IMR-90 (cell line): ENCODE data around the gene PGR. TPM values are rescaled to one million over a fixed set of nuclear protein-coding genes. Genes with fewer than 3 reads are reported as not detected.

Source experiments
- ATAC-seq: fragments of 200-7000 bp; cut with Tn5 transposase; 2 replicates; pipeline ENCODE4 v1.9.1; 2020; ENCODE audit warnings: low read depth, mild to moderate bottlenecking, moderate library complexity
- BruUV-seq: library from RNA; stranded (reverse); fragments of 400-500 nt; replicated peaks from 2 replicates; lab custom pipeline; 2021; lab: Mats Ljungman, UMichigan
- CTCF ChIA-PET: fragments of 300-600 bp; formaldehyde crosslinking; extraction: SDS; loops from one replicate; lab custom pipeline; 2021; ENCODE audit warnings: antibody characterized with exemption; lab: Yijun Ruan, JAX
- POLR2A ChIA-PET: fragments of 300-600 bp; sonication (Branson Sonifier 250); formaldehyde crosslinking; loops from one replicate; lab custom pipeline; 2022; ENCODE audit warnings: antibody characterized with exemption; ENCODE audit not compliant: unreplicated experiment; lab: Charles Lee
- DNase-seq: peaks from one replicate; pipeline ENCODE4 v3.0.0; 2013
- H2AFZ ChIP-seq: replicated peaks from 2 replicates; pipeline ENCODE3; 2013; ENCODE audit warnings: low read length, mild to moderate bottlenecking; ENCODE audit not compliant: poor library complexity
- H2AK5ac ChIP-seq: 2 replicates; pipeline ENCODE4 v1.6.1; 2013; ENCODE audit warnings: low read depth, low read length, inconsistent platforms
- H2AK9ac ChIP-seq: replicated peaks from 2 replicates; pipeline ENCODE3; 2013; ENCODE audit warnings: mild to moderate bottlenecking, low read depth, low read length, moderate library complexity; ENCODE audit not compliant: poor library complexity
- H2BK120ac ChIP-seq: 2 replicates; pipeline ENCODE4 v1.6.1; 2013; ENCODE audit warnings: low read depth, low read length, inconsistent platforms
- H2BK15ac ChIP-seq: 3 replicates; pipeline ENCODE4 v1.6.1; 2013; ENCODE audit warnings: low read depth, low read length, inconsistent platforms
- H2BK20ac ChIP-seq: 2 replicates; pipeline ENCODE4 v1.6.1; 2013; ENCODE audit warnings: low read depth, mild to moderate bottlenecking, inconsistent platforms, low read length, moderate library complexity
- H2BK5ac ChIP-seq: 2 replicates; pipeline ENCODE4 v1.6.1; 2013; ENCODE audit warnings: mild to moderate bottlenecking, low read depth, low read length, inconsistent platforms; ENCODE audit not compliant: poor library complexity, severe bottlenecking
- H3K14ac ChIP-seq: replicated peaks from 2 replicates; pipeline ENCODE4 v1.6.1; 2013; ENCODE audit warnings: low read depth, low read length, inconsistent platforms
- H3K18ac ChIP-seq: 2 replicates; pipeline ENCODE4 v1.6.1; 2013; ENCODE audit warnings: low read depth, low read length, control low read depth
- H3K23ac ChIP-seq: 2 replicates; pipeline ENCODE4 v1.6.1; 2013; ENCODE audit warnings: low read depth, low read length, inconsistent platforms
- H3K27ac ChIP-seq: 2 replicates; pipeline ENCODE4 v1.5.1; 2013; ENCODE audit warnings: mild to moderate bottlenecking, control low read depth, low read length; ENCODE audit not compliant: insufficient read depth
- H3K27me3 ChIP-seq: 2 replicates; pipeline ENCODE4 v1.6.1; 2013; ENCODE audit warnings: low read length; ENCODE audit not compliant: control insufficient read depth, insufficient read depth
- H3K36me3 ChIP-seq: 2 replicates; pipeline ENCODE4 v1.6.1; 2013; ENCODE audit warnings: low read length, mixed read lengths; ENCODE audit not compliant: control insufficient read depth, insufficient read depth
- H3K4ac ChIP-seq: 2 replicates; pipeline ENCODE4 v1.6.1; 2013; ENCODE audit warnings: low read depth, low read length, inconsistent platforms
- H3K4me1 ChIP-seq: 2 replicates; pipeline ENCODE4 v1.6.1; 2013; ENCODE audit warnings: low read length, mixed read lengths; ENCODE audit not compliant: control insufficient read depth, insufficient read depth
- H3K4me2 ChIP-seq: 2 replicates; pipeline ENCODE4 v1.6.1; 2013; ENCODE audit warnings: low read depth, mild to moderate bottlenecking, control low read depth, low read length, moderate library complexity
- H3K4me3 ChIP-seq: 2 replicates; pipeline ENCODE4 v1.5.1; 2013; ENCODE audit warnings: low read depth, mild to moderate bottlenecking, control low read depth, low read length, moderate library complexity; ENCODE audit not compliant: insufficient read depth
- H3K56ac ChIP-seq: 2 replicates; pipeline ENCODE4 v1.6.1; 2013; ENCODE audit warnings: low read length, inconsistent platforms; ENCODE audit not compliant: insufficient read depth; ENCODE audit errors: extremely low read depth
- H3K79me1 ChIP-seq, 2 experiments: 2 replicates each; pipeline ENCODE4 v1.6.1; 2013; ENCODE audit warnings: low read length in 2 of 2, inconsistent platforms in 1 of 2, low read depth in 1 of 2
- H3K9ac ChIP-seq: 2 replicates; pipeline ENCODE4 v1.6.1; 2013; ENCODE audit warnings: low read depth, low read length, control low read depth
- H3K9me1 ChIP-seq: 2 replicates; pipeline ENCODE4 v1.6.1; 2013; ENCODE audit warnings: low read length, inconsistent platforms; ENCODE audit not compliant: insufficient read depth
- H3K9me3 ChIP-seq: 2 replicates; pipeline ENCODE4 v1.6.1; 2013; ENCODE audit warnings: low read length; ENCODE audit not compliant: control insufficient read depth, insufficient read depth
- H4K20me1 ChIP-seq: 2 replicates; pipeline ENCODE4 v1.6.1; 2013; ENCODE audit warnings: low read length, inconsistent platforms; ENCODE audit not compliant: insufficient read depth
- H4K5ac ChIP-seq: 2 replicates; pipeline ENCODE4 v1.6.1; 2013; ENCODE audit warnings: mild to moderate bottlenecking, low read depth, low read length, control low read depth
- H4K8ac ChIP-seq, 2 experiments: 2 replicates each; pipeline ENCODE4 v1.6.1; 2013; ENCODE audit warnings: low read depth in 2 of 2, low read length in 2 of 2, control low read depth in 1 of 2, inconsistent platforms in 1 of 2
- H4K91ac ChIP-seq: 2 replicates; pipeline ENCODE4 v1.6.1; 2013; ENCODE audit warnings: low read depth, low read length, inconsistent platforms; ENCODE audit not compliant: insufficient read depth
- CTCF ChIP-seq: conservative IDR thresholded peaks from 2 replicates; pipeline ENCODE4 v1.5.1; 2012; ENCODE audit warnings: mild to moderate bottlenecking, low read depth, low read length, improper control_type of control experiment
- POLR2A ChIP-seq: IDR thresholded peaks from 2 replicates; pipeline ENCODE4 v1.6.1; 2012; ENCODE audit warnings: mild to moderate bottlenecking, low read depth, low read length
- WGBS, 2 experiments: methylation state at CpG; one replicate each; pipeline versions ENCODE4 v1.1.5 to v1.1.7; 2013; ENCODE audit warnings: missing lambda C conversion rate in 2 of 2; ENCODE audit not compliant: insufficient read length in 1 of 2; ENCODE audit errors: extremely low coverage in 2 of 2; 5-methylcytosine and 5-hydroxymethylcytosine counted together
- dilution Hi-C: fragments of 300-500 bp; cut with HindIII; formaldehyde crosslinking; loops from one replicate; pipeline ENCODE4 v1.14.3; 2018; ENCODE audit warnings: low sequenced_read_pairs; ENCODE audit not compliant: unreplicated experiment
- in situ Hi-C: fragments of 300-500 bp; cut with MboI; formaldehyde crosslinking; loops from 3 replicates; pipeline ENCODE4 v1.14.3; 2019; ENCODE audit warnings: low sequenced_read_pairs, inconsistent platforms, mixed read lengths
- intact Hi-C: fragments of 100-400 bp; cut with micrococcal nuclease; formaldehyde crosslinking; loops from 2 replicates; pipeline ENCODE4 v1.10.0; 2022
- polyA plus RNA-seq, 3 experiments: library from polyadenylated mRNA; depleted of rRNA; stranded (reverse); fragments of >200 nt; gene quantifications; 2 replicates each; pipeline ENCODE4 v1.2.3, GENCODE V29; 2012; ENCODE audit warnings: low replicate concordance in 1 of 3
- total RNA-seq: library from RNA; depleted of rRNA; stranded (reverse); fragments of >200 nt; gene quantifications from 2 replicates; pipeline ENCODE4 v1.2.3, GENCODE V29; 2012

The PGR gene
- total and polyA plus RNA-seq, 2 of the 4 experiments (the other 2 are of a cell fraction) = under 0.01 TPM; not detected in 1

- BruUV-seq = no TSS peak
- no peak overlapping the region for H3K4me2 ChIP-seq
- H4K20me1 ChIP-seq = no peaks in the 10 kb centered on the region
- H3K4ac ChIP-seq = no peak overlapping the region
- H3K4me1 ChIP-seq = no peaks in the 10 kb centered on the region
- H3K4me3 ChIP-seq = no peak overlapping the region
- no peak overlapping the region for H2BK120ac ChIP-seq
- ATAC-seq (no peak), DNase-seq (peak; percentile 13)
- no peak overlapping the region for H4K8ac ChIP-seq
- no peak overlapping the region for H3K18ac ChIP-seq
- H2BK20ac ChIP-seq = no peak overlapping the region
- H4K5ac ChIP-seq = no peak overlapping the region
- dilution Hi-C loops = no loop called here
- no peak overlapping the region for H2AK5ac ChIP-seq
- no peaks in the 10 kb centered on the region; the same call in 1 of the 2 replicates for H3K9me1 ChIP-seq
- intact Hi-C loops = loop anchor here (1.0 kb wide), 1 partner anchor 456 kb away; no protein-coding TSS in a partner anchor
- no peak overlapping the region for H3K27ac ChIP-seq
- TF ChIP-seq POLR2A (no peak), CTCF (peak; percentile 37)
- no peak overlapping the region for H2AFZ ChIP-seq
- no peak overlapping the region for H2BK15ac ChIP-seq
- H3K36me3 ChIP-seq = peaks cover 9% of the 10 kb centered on the region; the same call in 1 of the 2 replicates
- H4K91ac ChIP-seq = no peak overlapping the region
- POLR2A ChIA-PET = no interaction called here
- H2AK9ac ChIP-seq = no peak overlapping the region
- H3K9ac ChIP-seq = no peak overlapping the region
- H3K9me3 ChIP-seq = no peaks in the 10 kb centered on the region
- no peaks in the 10 kb centered on the region for H3K79me1 ChIP-seq
- H3K23ac ChIP-seq = no peak overlapping the region
- in situ Hi-C loops = no loop called here
- H3K27me3 ChIP-seq = no peaks in the 10 kb centered on the region
- H3K56ac ChIP-seq = no peak overlapping the region
- CTCF ChIA-PET = interaction anchor here (0.8 kb wide), 1 partner anchor 8 kb away, joined by 3 read pairs; no protein-coding TSS in a partner anchor
- no peak overlapping the region for H2BK5ac ChIP-seq
- 80% methylated on average over 1 of the region's 3 CpGs; no CpG with 5 or more reads in 1 of the 2 experiments for WGBS, 2 experiments
- no peak overlapping the region for H3K14ac ChIP-seq
Measured at GRCh38 chr11:100980156-100980555, 149.5 kb downstream of the PGR start.
